NB4 (cell line): Measurements from ENCODE around the gene BCL11B.

Experiments
- DNase-seq: peaks from one replicate; pipeline ENCODE4 v3.0.0; 2010; ENCODE audit warnings: low read depth
- H3K4me3 ChIP-seq: one replicate; pipeline ENCODE4 v1.5.1; 2011; ENCODE audit warnings: mild to moderate bottlenecking, low read depth, low read length, moderate library complexity
- CTCF ChIP-seq: IDR thresholded peaks from one replicate; pipeline ENCODE4 v1.5.1; 2012; ENCODE audit warnings: low read depth, low read length
- MAX ChIP-seq: IDR thresholded peaks from 2 replicates; pipeline ENCODE4 v1.6.1; 2011; ENCODE audit warnings: low read depth, low read length
- MYC ChIP-seq: IDR thresholded peaks from 2 replicates; pipeline ENCODE4 v1.6.1; 2011; ENCODE audit warnings: low read depth, low read length
- POLR2A ChIP-seq: IDR thresholded peaks from 2 replicates; pipeline ENCODE4 v1.6.1; 2011; ENCODE audit warnings: mild to moderate bottlenecking; ENCODE audit not compliant: insufficient read length; ENCODE audit errors: extremely low read depth

Gene BCL11B

GRCh38 chr14:99260116-99260515 is 11.9 kb downstream of the BCL11B start:
- H3K4me3 ChIP-seq: no peak overlapping the region
- no peak for DNase-seq
- TF ChIP-seq CTCF (no peak), MAX (no peak), POLR2A (no peak), MYC (no peak)

GRCh38 chr14:99258876-99259726 is 12.9 kb downstream of the BCL11B start:
- TF ChIP-seq MYC: no peak
- no peak for TF ChIP-seq POLR2A
- no peak for TF ChIP-seq CTCF
- DNase-seq: no peak
- H3K4me3 ChIP-seq: no peak overlapping the region

GRCh38 chr14:99258341-99258861 is 13.6 kb downstream of the BCL11B start:
- H3K4me3 ChIP-seq: no peak overlapping the region
- no peak for TF ChIP-seq MYC
- no peak for TF ChIP-seq CTCF
- TF ChIP-seq MAX: no peak
- TF ChIP-seq POLR2A: no peak
- DNase-seq: no peak

- no peak for TF ChIP-seq POLR2A
- no peak for TF ChIP-seq MAX
- TF ChIP-seq CTCF: no peak
- TF ChIP-seq MYC: no peak
- no peak for DNase-seq
- no peak overlapping the region for H3K4me3 ChIP-seq
Observed at GRCh38 chr14:99257673-99258221, 14.2 kb downstream of the BCL11B start.

GRCh38 chr14:99257122-99257672 is 14.8 kb downstream of the BCL11B start:
- no peak overlapping the region for H3K4me3 ChIP-seq
- TF ChIP-seq CTCF: no peak
- no peak for TF ChIP-seq POLR2A
- TF ChIP-seq MYC: no peak
- no peak for TF ChIP-seq MAX
- DNase-seq: no peak
